Measurements from ENCODE around the gene POLA2.
A peak's percentile ranks its signal among the peaks of the same experiment; 100 is the strongest.

The POLA2 gene

DNA sequence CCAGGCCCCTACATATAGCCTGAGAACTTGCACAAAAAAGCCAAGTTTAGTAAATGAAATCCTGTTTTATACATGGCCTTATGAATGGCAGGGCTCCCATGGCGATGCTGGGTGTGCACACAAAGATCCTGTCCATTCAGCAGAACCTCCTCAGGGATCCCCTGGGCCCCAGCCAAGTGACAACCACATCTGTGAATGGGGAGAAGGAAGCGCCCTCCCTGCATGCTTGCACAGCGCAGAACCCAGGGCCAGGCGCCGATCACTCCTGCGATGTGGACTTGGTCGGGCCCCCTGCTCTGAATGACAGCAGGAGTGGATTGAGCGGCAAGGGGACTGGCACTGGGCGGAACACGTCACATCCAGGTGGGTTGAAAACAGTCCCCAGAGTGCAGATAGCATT lies 48.5 kb downstream of the POLA2 start:
- TF ChIP-seq, protein P1, sequence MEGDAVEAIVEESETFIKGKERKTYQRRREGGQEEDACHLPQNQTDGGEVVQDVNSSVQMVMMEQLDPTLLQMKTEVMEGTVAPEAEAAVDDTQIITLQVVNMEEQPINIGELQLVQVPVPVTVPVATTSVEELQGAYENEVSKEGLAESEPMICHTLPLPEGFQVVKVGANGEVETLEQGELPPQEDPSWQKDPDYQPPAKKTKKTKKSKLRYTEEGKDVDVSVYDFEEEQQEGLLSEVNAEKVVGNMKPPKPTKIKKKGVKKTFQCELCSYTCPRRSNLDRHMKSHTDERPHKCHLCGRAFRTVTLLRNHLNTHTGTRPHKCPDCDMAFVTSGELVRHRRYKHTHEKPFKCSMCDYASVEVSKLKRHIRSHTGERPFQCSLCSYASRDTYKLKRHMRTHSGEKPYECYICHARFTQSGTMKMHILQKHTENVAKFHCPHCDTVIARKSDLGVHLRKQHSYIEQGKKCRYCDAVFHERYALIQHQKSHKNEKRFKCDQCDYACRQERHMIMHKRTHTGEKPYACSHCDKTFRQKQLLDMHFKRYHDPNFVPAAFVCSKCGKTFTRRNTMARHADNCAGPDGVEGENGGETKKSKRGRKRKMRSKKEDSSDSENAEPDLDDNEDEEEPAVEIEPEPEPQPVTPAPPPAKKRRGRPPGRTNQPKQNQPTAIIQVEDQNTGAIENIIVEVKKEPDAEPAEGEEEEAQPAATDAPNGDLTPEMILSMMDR (IDR thresholded peaks at IDR 0.05; ENCODE audit: low read depth, low read length): no peak
- H3K4me3 ChIP-seq (ENCODE audit: low read depth, low read length): no peak overlapping the region

DNA sequence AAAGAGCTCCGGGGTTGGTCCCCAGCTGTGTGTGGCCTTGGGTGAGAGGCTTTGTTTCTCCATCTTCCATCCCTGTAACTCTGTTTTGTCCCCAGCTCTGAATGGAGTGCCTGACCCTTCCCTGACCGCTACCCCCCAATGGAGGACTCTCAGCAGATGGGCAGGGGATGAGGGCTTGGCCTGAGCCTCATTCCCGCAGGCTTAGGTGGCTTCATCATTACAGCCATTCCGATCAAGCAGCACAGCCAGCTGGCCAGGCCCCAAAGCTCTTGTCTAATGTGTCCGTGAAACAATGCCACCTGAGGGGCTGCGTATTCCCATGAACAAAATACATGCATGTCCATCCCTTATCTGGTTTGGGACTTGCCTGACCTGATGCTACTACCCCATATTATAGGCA lies 49.0 kb downstream of the POLA2 start:
- TF ChIP-seq, protein P1 (IDR thresholded peaks at IDR 0.05; ENCODE audit: low read depth, low read length): no peak
- H3K4me3 ChIP-seq (ENCODE audit: low read depth, low read length): no peak overlapping the region

DNA sequence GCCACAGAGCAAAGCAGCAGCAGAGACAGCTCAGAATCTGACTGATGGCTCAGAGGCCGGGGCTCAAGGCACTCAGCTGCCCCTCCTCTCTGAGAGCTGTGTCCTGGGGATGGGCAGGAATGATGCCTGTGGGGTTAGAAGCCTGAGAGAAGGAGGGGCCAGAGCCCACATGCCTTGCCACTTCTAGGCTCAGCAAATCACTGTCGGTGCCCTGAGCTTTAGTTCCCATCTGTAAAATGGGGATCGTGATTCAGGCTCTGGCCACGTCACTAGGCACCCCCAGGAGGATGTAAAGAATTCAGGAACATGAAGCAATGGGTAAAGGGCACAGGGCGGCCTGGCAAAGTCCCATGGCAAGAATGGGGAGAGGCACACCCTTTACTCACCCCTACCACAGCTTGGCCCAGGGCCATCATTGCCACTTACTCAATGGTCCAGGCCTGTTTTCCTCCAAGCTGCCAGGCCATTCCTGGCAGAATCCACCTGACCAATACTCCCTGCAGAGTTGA lies 49.5 kb downstream of the POLA2 start:
- TF ChIP-seq, protein P1 (IDR thresholded peaks at IDR 0.05; ENCODE audit: low read depth, low read length): no peak
- no peak overlapping the region for H3K4me3 ChIP-seq (ENCODE audit: low read depth, low read length)

DNA sequence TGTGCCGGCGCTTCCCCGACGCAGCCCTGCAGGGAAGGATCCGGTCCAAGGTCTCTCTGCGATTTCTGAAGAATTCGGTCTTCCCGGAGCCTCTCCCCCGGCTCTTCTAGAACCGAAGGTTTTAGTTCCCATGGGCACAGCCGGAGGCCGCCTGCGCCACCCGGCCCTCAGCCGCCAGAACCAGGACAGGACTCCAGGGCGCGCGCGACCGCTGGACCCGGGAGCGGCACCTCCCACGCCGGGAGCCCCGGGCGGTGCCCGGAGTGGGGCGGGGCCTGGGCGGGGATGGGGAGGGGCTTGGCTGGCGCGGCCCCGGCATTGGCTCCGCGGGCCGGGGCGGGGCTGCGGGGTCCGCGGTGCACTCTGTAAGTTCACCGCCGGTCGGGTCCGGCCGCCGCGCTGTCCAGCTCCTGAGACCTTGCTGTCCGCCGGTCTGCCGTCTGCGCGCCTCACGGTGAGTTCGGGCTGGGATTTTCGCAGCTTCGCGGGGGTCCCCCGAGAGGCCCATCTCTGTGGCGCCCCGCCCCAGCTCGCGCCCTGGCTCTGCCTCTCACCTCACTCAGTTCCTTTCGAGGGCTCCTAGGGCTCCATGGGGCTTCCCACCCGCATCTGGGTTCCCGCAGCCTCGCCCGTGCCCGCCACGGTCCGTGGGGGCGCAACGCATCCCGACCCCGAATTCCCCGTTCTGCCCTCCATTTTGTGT lies 52.9 kb downstream of the POLA2 start, which contains the start of gene CDC42EP2:
CDC42EP2 (plus strand) TSS at position 366 of the 703 bp plus-strand sequence. CDS start 6,033 bp downstream, outside the sequence.
- TF ChIP-seq, protein P1 (IDR thresholded peaks at IDR 0.05; ENCODE audit: low read depth, low read length): no peak

DNA sequence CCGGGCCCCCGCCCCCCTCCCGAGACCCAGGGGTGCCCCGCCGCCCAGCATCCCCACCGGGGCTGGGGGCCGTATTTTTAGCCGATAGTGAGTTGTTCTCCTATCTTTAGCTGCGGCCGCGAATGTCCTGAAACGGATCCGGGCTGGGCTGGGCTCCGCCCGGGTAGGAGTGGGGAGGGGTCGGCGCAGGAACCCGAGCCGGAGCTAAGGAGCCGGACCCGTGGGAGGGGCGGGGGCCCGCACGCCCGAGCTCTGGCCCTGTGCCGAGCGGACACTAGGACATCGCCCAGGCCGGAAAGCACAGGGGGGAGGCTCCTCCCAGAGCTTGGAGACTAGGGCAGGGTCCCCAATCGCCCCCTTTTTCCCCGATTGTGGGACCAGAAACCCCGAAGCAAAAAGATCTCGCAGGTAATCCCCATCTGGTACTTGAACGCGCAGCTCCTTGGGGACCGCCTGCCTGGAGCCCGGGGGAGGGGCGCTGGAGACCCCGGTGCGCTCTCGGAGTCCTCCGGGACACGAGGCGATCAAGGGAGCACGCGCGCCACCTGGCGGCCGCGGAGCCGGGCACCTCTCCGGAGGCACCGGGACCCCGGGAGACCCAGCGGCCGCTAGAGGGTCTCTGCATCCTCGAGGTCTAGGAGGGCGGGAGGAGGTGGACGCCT lies 53.6 kb downstream of the POLA2 start:
- TF ChIP-seq, protein P1 (IDR thresholded peaks at IDR 0.05; ENCODE audit: low read depth, low read length): peak; percentile 86
- H3K4me3 ChIP-seq (ENCODE audit: low read depth, low read length): peak overlapping the region; percentile 93

More for the DNA sequence above, 52.9 kb downstream of the POLA2 start, which contains the start of gene CDC42EP2:
- H3K4me3 ChIP-seq (ENCODE audit: low read depth, low read length): peak within 1 kb of the TSS; percentile 93

DNA sequence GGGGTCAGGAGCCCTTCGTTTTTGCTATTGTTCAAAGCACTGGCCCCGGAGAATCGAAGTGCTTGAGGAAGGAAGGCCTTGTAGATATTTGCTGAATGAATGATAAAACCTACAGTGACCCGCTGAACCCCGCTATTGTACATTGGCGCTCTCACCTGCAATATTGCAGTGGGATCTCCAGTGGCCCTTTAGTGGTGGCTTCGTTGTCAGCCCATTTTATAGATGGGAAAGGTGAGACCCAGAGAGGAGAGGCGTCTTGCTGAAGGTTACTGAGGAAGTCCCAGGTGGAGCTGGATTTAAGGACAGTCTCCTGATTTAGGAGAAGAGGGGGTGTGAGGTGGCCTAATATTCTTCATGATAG lies 54.1 kb downstream of the POLA2 start:
- TF ChIP-seq, protein P1 (IDR thresholded peaks at IDR 0.05; ENCODE audit: low read depth, low read length): no peak
- peak overlapping the region; percentile 93 for H3K4me3 ChIP-seq (ENCODE audit: low read depth, low read length)

Data from WI38 (cell line).